Stimulated activated CD4-positive, alpha-beta T cell treated with anti-CD3 and anti-CD28 coated beads, TNF-alpha, amount 100 ng/mL, for 1 hour (primary cell): Measurements from ENCODE around the gene CUEDC2.

Experiments
- DNase-seq, 3 donors: peaks; one replicate each; pipeline ENCODE4 v3.0.0-alpha.2; 2020; ENCODE audit warnings: low read depth in 3 of 3, low spot score in 1 of 3

CUEDC2 gene

GRCh38 chr10:102397222-102398171 is 34.9 kb downstream of the CUEDC2 start:
- no peak for DNase-seq

- DNase-seq: no peak
Measured at GRCh38 chr10:102396730-102397151, 35.6 kb downstream of the CUEDC2 start.

GRCh38 chr10:102396317-102396650 is 36.1 kb downstream of the CUEDC2 start:
- DNase-seq: no peak

- peak; percentile 86 to 94 (median 89) for DNase-seq
Measured at GRCh38 chr10:102395400-102396316, 36.7 kb downstream of the CUEDC2 start, which contains the start of gene NFKB2. TSS of gene NFKB2 (plus strand) at chr10:102395705. CDS start at chr10:102395960, 255 bp downstream.

GRCh38 chr10:102394801-102395399 is 37.5 kb downstream of the CUEDC2 start:
- DNase-seq: peak in 1 of 3 donors; percentile 36

- DNase-seq: peak; percentile 96 to 98 (median 97)
Measured at GRCh38 chr10:102394079-102394800, 38.1 kb downstream of the CUEDC2 start.

GRCh38 chr10:102393411-102394078 is 38.8 kb downstream of the CUEDC2 start:
- DNase-seq: no peak

DNA sequence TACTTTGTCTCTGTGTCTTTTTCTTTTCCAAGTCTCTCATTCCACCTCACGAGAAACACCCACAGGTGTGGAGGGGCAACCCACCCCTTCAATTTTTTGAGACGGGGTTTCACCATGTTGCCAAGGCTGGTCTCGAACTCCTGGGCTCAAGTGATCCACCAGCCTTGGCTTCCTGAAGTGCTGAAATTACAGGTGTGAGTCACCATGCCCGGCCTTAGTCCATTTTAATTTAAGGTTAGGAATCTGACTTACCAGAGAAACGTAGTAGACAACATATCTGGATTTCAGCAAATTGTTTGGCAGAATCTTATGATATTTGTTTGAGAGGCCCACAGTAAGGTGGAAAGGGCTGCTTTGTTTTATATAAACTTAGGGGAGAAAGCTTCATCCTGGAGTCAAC is 40.1 kb downstream of the CUEDC2 start:
- no peak for DNase-seq

- DNase-seq: no peak
Measured at GRCh38 chr10:102389894-102390293, 42.5 kb downstream of the CUEDC2 start.

DNA sequence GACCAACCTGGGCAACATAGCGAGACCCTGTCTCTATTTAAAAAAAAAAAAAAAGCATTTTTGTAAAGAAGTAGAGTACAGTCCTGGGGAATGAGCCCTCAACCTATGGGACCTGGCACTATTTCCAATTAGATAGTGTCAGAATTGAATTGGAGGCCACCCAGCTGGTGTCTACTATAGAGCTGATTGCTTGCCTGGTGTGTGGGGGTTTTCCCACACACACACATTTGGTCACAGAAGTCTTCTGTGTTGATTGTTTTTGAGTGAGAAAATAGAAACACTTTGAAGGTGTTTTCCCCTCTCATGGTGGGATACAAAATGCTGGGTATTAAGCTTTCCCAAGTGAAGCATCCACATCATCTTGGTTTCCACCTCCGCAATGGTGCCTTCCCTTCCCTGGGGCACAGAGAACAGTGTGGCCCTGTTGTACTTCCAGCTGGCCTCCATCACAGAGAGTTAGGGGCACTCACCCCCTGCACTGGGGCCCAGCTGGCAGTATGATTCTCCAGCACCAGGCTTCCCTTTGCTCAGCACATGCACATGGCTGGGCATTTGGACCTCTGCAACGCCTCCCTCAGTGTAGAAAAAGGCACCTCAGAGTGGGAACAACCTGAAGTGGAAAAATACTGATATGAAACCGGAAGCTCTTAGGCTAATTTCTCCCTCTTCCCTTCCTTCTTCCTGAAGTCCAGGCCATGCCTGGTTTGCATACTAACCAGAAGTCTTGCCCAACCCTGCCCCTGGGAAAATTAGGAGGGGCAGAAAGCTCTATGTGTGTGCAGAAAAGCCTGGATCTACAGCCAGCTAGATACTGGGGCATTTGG is 47.6 kb downstream of the CUEDC2 start:
- DNase-seq: no peak

DNA sequence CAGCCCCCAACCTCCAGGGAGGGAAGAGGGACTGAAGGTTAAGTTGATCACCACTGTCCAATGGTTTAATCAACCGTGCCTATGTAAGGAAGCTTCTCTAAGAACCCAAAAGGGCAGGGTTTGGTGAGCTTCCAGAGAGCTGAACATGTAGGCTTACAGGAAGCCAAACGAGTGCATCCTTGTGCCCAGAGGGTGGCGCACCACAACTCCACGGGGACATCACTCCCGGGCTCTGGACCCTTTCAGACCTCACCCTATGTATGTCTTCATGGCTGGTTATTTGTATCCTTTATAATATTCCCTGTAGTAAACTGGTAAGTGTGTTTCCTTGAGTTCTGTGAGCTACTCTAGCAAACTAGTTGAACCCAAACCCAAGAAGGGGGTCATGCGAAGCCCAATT is 48.3 kb downstream of the CUEDC2 start:
- no peak for DNase-seq

DNA sequence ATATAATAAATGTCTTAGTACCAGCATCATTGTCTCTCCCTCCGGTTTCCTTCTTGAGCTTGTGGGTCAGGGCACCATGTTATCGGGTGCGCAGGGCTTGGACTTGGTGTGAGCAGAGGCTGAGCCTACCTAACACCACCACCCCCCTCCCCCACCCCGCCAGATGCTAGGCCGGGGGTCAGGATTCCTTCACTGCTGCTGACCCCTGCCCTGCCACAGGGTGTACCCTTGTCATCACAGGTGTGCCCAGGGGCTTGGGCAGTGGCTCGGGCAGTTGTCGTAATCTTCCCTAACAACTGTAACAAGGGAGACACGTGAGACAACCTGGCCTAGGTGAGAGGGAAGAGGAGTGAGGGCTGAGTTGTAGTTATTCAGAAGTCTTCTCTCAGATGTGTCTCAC is 49.5 kb downstream of the CUEDC2 start:
- DNase-seq: no peak

DNA sequence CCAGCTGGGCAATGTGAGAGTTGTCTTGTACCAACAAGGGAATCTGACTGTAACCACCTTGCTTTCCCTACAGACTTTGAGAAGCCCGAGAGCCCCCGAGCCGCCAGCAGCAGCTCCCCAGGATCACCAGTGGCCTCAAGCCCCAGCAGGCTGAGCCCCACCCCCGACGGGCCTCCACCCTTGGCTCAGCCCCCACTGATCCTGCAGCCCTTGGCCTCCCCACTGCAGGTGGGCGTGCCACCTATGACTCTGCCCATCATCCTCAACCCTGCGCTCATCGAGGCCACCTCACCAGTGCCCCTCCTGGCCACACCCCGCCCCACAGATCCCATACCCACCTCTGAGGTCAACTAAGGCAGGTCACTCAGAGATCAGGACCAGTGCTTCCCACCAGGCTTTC is 50.4 kb downstream of the CUEDC2 start:
- no peak for DNase-seq

- DNase-seq: no peak
Measured at GRCh38 chr10:102379383-102379782, 53.0 kb downstream of the CUEDC2 start.

- DNase-seq: no peak
Measured at GRCh38 chr10:102376901-102377300, 55.5 kb downstream of the CUEDC2 start.

GRCh38 chr10:102375867-102376266 is 56.5 kb downstream of the CUEDC2 start:
- DNase-seq: no peak

GRCh38 chr10:102375250-102375649 is 57.1 kb downstream of the CUEDC2 start:
- DNase-seq: no peak
